Measurements from ENCODE around the gene SLC25A19.

SLC25A19 gene

GRCh38 chr17:75246404-75246803 is 42.8 kb downstream of the SLC25A19 start:
- no peak for TF ChIP-seq ZNF274 (IDR thresholded peaks at IDR 0.05; ENCODE audit: low read depth, low read length)
- H3K4me3 ChIP-seq (ENCODE audit: low read length), result no peak overlapping the region

- no peak overlapping the region for H3K4me3 ChIP-seq (ENCODE audit: low read length)
Measured at GRCh38 chr17:75245011-75245410, 44.2 kb downstream of the SLC25A19 start.

GRCh38 chr17:75244133-75244866 is 44.9 kb downstream of the SLC25A19 start:
- no peak for TF ChIP-seq ZNF274 (IDR thresholded peaks at IDR 0.05; ENCODE audit: low read depth, low read length)
- no peak overlapping the region for H3K4me3 ChIP-seq (ENCODE audit: low read length)

More at GRCh38 chr17:75245011-75245410, 44.2 kb downstream of the SLC25A19 start:
- TF ChIP-seq ZNF274 (IDR thresholded peaks at IDR 0.05; ENCODE audit: low read depth, low read length), result no peak

GRCh38 chr17:75242461-75243042 is 46.7 kb downstream of the SLC25A19 start:
- H3K4me3 ChIP-seq (ENCODE audit: low read length), result no peak overlapping the region
- no peak for TF ChIP-seq ZNF274 (IDR thresholded peaks at IDR 0.05; ENCODE audit: low read depth, low read length)

GRCh38 chr17:75241996-75242460 is 47.2 kb downstream of the SLC25A19 start:
- H3K4me3 ChIP-seq (ENCODE audit: low read length), result no peak overlapping the region
- no peak for TF ChIP-seq ZNF274 (IDR thresholded peaks at IDR 0.05; ENCODE audit: low read depth, low read length)

GRCh38 chr17:75241502-75241901 is 47.7 kb downstream of the SLC25A19 start:
- no peak for TF ChIP-seq ZNF274 (IDR thresholded peaks at IDR 0.05; ENCODE audit: low read depth, low read length)
- no peak overlapping the region for H3K4me3 ChIP-seq (ENCODE audit: low read length)

GRCh38 chr17:75241143-75241430 is 48.1 kb downstream of the SLC25A19 start:
- no peak overlapping the region for H3K4me3 ChIP-seq (ENCODE audit: low read length)
- no peak for TF ChIP-seq ZNF274 (IDR thresholded peaks at IDR 0.05; ENCODE audit: low read depth, low read length)

GRCh38 chr17:75240394-75241142 is 48.7 kb downstream of the SLC25A19 start:
- no peak overlapping the region for H3K4me3 ChIP-seq (ENCODE audit: low read length)
- no peak for TF ChIP-seq ZNF274 (IDR thresholded peaks at IDR 0.05; ENCODE audit: low read depth, low read length)

- TF ChIP-seq ZNF274 (IDR thresholded peaks at IDR 0.05; ENCODE audit: low read depth, low read length), result no peak
- no peak overlapping the region for H3K4me3 ChIP-seq (ENCODE audit: low read length)
Measured at GRCh38 chr17:75239778-75240393, 49.3 kb downstream of the SLC25A19 start.

- H3K4me3 ChIP-seq (ENCODE audit: low read length), result no peak overlapping the region
- no peak for TF ChIP-seq ZNF274 (IDR thresholded peaks at IDR 0.05; ENCODE audit: low read depth, low read length)
Measured at GRCh38 chr17:75239214-75239613, 50.0 kb downstream of the SLC25A19 start.

GRCh38 chr17:75238684-75239191 is 50.5 kb downstream of the SLC25A19 start:
- no peak overlapping the region for H3K4me3 ChIP-seq (ENCODE audit: low read length)
- no peak for TF ChIP-seq ZNF274 (IDR thresholded peaks at IDR 0.05; ENCODE audit: low read depth, low read length)

GRCh38 chr17:75238020-75238580 is 51.1 kb downstream of the SLC25A19 start:
- TF ChIP-seq ZNF274 (IDR thresholded peaks at IDR 0.05; ENCODE audit: low read depth, low read length), result no peak

GRCh38 chr17:75237100-75238014 is 51.9 kb downstream of the SLC25A19 start:
- no peak overlapping the region for H3K4me3 ChIP-seq (ENCODE audit: low read length)
- TF ChIP-seq ZNF274 (IDR thresholded peaks at IDR 0.05; ENCODE audit: low read depth, low read length), result no peak

More at GRCh38 chr17:75238020-75238580, 51.1 kb downstream of the SLC25A19 start:
- H3K4me3 ChIP-seq (ENCODE audit: low read length), result no peak overlapping the region
